Activated CD4-positive, alpha-beta T cell treated with anti-CD3 and anti-CD28 coated beads, Interleukin-2, Interleukin-6, amounts not matched to agents 100 ng/mL and 50 ng/mL, durations not matched to agents 16 hours and 8 hours (primary cell): ENCODE results near the gene SF3B5.
"Not testable (repeated sequence)": the region's sequence is repeated elsewhere in the genome, so short reads cannot be mapped to it uniquely, and the experiment has no call there.

Source experiments
- DNase-seq: peaks from one replicate; pipeline ENCODE4 v3.0.0-alpha.2; 2020

Gene SF3B5

DNA sequence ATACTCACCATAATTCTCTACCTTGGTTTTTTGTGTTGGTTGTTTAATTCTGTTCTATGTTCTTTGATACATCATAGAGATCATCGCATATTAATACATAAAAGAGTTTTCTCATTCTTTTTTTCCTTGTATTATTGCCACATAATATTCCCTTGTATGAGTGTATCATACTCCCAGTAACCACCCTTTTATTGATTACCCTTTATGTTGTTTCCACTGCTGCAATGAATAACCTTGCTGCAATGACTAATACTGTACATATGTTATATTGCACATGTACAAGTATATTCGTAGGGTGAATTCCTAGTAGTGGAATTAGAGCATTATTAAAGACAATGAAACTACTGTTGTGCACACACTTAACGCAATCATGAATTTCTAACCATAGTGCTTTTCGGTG is 9.1 kb upstream of the SF3B5 start:
- DNase-seq = no peak

DNA sequence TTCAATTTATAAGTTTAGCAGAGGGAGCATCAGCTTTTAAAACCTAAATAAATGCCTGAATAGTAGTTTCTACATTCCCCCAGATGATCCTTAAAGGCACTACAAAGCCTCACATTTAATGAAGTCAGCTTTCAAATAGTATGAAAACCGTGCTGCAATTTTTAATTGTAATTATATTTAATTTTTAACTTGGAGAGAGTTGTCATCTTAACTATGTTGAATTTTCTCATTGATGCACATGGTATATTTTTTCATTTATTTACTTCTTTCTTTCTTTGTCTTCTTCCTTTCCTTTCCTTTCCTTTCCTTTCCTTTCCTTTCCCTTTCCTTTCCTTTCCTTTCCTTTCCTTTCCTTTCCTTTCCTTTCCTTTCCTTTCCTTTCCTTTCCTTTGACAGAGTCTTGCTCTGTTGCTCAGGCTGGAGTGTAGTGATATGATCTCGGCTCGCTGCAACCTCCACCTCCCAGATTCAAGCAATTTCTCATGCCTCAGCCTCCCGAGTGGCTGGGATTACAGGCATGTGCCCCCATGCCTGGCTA is 7.7 kb upstream of the SF3B5 start:
- DNase-seq = no peak

DNA sequence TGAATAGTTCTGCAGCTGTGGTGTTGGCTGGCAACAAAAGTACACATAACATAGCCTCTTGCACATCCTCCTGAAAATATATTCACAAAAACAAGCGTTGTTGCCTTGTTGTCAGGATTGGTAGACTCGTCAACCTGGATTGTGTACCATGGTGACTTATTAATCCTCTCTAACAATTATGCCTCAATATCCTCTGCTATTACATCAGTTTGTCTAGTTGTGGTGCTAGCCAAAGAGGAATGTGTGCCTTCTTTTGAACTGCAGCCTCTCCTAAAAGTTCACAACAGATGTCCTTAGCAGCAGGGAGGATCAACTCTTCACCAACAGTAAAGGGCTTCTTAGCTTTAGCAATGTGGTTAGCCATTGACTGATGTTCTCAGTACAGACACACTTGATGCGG is 3.6 kb upstream of the SF3B5 start:
- no peak for DNase-seq

DNA sequence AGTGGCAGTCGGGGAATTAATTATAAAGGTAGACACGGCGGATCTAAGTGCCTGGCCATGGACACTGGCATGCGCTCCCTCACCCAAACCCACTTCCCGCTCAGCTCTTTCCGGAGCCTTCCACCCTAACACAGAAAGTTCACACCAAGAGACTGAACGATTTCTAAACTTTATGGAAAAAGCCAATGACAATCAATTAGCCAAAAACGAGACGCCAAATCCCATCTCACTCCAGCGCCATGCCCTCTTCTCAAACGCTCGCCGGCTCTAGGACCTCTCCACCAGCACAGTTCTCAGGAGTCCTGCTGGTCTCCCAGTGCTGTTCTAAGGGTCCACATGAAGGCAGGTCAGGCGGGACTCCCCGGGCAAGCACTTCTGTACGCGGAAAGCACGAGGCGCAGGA is 641 bp downstream of the SF3B5 start:
- DNase-seq = peak; percentile 6

DNA sequence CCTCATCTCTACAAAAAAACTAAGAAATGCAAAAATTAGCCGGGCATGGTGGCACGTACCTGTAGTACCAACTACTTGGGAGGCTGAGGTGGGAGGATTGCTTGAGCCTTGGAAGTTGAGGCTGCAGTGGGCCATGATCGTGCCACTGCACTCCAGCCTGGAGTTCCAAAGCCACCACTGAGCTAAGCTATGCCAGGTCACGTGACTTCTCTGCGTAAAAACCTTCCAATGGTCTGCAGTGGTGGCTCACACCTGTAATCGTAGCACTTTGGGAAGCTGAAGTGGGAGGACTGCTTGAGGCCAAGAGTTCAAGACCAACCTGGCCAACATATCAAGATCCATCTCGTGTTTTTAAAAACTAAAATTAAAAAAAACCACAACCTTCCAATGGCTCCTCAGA is 1.7 kb downstream of the SF3B5 start:
- DNase-seq = no peak

DNA sequence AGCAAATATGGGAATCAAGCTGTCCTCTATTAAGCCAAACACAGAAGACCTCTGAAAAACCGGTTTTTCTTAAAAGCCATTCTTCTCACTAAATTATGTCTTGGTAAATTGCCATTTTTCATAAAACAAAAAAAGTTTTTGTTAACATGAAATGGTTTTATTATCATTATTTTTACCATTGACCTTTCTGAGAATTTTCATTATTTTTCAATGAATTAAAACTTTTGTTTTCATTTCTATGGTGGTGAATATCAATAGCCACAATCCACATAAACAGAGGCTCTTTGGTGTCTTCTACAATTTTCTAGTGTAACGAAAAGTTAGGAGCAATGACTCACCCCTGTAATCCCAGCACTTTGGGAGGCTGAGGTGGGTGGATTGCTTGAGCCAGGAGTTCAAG is 2.1 kb downstream of the SF3B5 start:
- DNase-seq = no peak

DNA sequence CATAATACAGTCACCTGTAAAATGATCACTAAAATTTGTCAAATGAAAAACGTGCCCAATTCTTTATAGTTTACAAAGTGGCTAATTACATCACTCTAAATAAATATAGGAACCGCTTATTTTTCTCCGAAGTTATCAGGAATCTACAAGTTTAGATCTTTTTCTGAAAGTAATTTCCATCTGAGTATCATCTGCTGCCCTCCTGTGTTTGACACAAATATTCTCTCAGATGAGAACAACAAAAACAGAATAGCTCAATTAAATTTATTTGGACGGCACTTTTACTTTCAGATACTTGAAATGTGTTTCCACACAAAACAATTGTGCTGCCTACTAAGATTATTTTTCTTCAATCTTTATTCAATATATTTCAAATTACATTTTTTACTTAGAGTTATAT is 5.0 kb downstream of the SF3B5 start:
- DNase-seq = no peak

GRCh38 chr6:144087789-144088426 is 7.5 kb downstream of the SF3B5 start:
- DNase-seq = no peak

DNA sequence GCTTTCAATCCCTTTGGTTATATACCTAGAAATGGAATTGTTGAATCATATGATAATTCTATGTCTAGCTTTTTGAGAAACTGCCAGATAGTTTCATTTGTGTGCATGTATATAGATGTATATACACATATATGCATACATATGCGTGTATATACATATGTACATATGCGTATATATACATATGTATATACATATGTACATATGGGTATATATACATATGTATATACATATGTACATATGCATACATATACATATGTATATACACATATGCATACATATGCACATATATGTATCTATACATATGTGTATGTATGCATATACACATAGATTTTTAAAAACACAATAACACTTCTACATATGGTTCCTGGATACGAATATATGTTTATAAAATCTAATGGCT is 8.4 kb downstream of the SF3B5 start:
- DNase-seq = no peak

GRCh38 chr6:144083172-144083571 is 12.2 kb downstream of the SF3B5 start:
- DNase-seq = no peak

DNA sequence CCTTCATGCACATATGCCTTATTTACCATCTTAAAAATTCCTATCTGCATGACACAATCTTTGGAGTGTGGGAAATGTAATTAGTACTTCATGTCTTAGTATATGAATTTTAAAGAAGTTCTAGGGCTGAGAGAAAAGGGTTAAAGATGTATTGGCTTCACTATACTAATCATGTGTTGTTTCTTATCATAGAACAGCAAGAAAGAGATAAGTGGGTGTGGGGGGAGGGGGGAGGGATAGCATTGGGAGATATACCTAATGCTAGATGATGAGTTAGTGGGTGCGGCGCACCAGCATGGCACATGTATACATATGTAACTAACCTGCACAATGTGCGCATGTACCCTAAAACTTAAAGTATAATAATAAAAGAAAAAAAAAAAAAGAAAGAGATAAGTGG is 13.0 kb downstream of the SF3B5 start:
- DNase-seq = not testable (repeated sequence)

DNA sequence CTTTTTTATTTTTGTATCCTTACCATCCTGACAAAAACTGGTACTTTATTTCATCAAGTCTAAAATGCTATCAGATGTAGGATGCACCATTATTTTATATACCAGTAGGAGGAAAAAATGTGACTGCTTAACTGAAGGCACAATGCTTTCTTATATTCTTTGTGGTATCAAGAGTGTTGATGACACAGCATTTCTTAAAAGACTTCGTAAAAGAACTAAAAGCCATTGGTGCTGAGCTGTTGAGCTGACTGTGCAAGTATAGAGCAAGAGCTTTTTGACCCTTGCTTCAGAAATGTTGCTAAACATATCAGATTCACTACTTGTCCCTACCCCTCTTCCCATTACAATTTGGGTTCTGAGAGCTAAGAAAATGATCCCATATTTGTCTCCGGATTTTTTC is 17.5 kb downstream of the SF3B5 start:
- no peak for DNase-seq

- DNase-seq = no peak
Measured at GRCh38 chr6:144075875-144076274, 19.5 kb downstream of the SF3B5 start.

DNA sequence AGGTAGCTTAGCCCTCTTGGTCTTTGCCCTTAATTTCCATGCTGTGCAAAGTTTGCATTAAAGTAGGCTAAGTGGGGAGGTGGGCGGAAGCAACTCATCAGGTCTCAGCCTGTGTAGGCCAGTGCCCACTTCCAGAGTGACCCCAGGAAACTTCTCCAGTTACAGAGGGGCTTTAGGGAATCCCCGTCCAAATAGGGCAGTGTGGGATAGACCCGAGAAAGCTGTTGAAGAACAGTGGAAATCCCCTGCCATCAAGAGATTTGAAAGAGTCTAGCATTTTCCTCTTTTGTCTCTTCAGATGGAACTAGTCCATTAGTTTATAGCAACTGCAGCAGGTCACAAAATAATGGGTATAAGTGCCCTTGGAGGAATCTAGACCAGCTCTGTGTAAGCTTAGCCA is 20.2 kb downstream of the SF3B5 start:
- DNase-seq = no peak

GRCh38 chr6:144073024-144073423 is 22.3 kb downstream of the SF3B5 start:
- no peak for DNase-seq

- DNase-seq = no peak
Measured at GRCh38 chr6:144069506-144069905, 25.9 kb downstream of the SF3B5 start.

DNA sequence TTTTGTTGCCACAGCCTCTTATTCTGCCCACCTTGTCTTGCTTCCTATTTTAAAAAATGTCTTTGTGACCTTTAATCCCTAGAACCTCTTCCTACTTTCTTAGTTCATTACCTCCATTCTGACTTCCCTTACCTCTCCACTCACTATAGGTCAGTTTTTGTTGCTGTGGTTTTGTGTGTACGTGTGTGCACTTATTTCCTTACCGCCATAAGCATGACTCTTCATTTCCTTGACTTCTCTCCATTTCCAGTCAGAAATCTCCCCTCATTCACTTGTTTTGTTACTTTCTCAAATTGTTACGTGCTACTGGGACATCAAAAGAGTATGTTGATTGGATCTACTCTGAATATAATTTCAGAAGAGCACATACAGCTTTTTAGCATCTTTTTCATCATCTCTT is 26.6 kb downstream of the SF3B5 start:
- DNase-seq = no peak

DNA sequence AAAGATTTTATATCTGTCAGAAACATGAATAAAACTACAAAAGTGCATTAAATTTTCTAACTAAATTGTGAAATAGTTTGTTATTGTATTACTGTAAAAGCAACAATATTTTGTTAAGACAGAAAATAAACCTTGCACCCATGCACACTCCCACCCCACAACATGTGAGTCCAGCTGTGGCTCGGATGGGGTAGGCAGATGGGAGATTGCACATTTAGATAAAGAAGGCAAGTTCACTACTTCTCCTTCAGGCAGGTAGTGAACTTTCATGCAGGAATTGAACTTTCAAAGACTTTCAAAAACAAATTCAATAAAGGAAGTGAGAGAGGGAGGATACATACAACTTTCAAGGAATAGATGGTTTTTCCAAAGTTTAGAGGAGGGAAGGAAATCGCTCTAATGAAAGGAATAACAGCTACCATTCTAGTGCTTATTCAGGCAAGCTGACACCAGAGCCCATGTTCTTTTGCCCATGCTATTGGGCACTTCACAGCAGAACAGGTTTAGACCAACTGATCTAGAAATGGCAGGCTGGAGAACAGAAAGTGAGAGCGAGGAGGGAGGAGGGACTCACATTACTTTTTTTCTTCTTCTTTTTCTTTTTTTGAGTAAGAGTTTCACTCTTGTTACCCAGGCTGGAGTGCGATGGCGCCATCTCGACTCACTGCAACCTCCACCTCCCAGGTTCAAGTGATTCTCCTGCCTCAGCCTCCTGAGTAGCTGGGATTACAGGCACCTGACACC is 28.5 kb downstream of the SF3B5 start:
- peak; percentile 64 for DNase-seq

DNA sequence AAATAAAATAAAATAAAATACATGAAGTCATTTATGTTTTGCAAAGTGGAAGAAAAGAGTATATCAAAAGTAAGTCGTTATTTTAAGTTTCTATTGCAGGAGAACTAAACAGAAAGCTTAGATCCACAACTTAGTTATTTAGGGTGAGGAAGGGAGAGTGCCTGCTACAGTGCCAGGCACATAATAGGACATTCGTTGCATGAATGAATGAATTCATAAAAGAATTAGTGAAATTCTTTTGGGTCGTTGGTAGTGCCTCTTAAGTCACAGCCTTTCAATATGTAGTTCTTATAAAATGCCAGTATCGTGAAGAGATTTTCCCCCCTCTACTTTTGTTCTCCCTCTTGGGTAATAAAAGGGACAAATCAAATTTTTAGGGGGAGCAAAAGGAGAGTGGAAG is 29.1 kb downstream of the SF3B5 start:
- DNase-seq = no peak

DNA sequence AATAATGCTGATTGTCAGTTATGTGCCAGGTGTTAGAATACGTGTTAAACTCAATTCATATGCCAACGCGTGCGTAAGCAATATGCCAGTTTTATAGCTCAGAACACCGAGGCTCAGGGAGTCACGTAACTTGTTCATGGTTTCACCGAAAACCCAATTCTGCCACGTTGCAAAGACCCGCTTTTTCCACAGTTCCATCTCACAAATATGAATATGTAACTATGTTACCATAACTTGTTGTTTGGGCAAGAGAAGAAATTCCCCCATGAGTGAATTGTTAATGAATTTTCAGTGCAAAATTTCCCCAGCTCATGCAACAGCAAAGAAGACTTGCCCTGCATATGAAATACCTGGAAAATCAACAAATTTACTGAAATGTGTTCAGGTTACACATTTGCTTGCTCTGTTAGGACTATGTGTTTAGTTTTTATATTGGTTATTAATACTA is 30.1 kb downstream of the SF3B5 start:
- peak; percentile 11 for DNase-seq

DNA sequence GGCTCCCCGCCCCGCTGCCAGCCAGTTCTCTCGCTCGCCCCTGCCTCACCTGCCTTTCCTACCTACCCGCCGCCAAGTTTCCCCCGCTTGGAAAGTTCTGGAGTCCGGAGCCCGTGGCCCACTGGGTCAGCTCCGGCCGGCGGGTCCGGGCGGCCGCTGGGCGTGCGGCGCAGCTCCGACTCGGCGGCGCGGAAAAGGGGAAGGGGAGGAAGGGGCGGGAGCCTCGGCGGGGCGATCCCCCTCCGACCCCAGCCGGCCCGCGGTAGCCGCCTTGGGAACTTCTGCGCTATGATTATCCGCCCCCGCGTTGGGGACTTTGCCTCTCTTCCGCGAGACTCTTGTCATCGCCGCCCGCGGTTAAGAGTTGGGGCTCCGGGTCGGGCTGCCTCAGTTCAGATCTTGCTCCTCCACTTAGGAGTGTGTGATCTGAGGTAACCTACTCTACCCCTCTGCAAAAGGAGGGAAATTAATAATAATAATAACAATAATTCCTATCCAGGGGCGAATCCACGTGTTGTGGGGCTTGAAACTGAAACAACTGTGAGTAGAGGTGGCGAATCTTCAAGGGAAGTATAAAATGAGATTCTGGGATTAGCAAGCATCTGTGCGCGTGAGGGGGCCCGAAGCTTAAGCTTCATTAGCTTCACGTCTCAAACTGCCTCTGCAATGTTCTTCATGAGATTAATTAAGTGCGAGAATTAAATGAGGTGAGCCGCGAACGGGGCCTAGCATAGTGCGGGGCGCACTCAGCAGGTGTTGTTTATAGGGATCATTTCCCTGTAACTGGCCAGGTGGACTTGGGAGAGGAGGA is 30.8 kb downstream of the SF3B5 start:
- peak; percentile 68 for DNase-seq

GRCh38 chr6:144063744-144064401 is 31.5 kb downstream of the SF3B5 start:
- peak; percentile 92 for DNase-seq

DNA sequence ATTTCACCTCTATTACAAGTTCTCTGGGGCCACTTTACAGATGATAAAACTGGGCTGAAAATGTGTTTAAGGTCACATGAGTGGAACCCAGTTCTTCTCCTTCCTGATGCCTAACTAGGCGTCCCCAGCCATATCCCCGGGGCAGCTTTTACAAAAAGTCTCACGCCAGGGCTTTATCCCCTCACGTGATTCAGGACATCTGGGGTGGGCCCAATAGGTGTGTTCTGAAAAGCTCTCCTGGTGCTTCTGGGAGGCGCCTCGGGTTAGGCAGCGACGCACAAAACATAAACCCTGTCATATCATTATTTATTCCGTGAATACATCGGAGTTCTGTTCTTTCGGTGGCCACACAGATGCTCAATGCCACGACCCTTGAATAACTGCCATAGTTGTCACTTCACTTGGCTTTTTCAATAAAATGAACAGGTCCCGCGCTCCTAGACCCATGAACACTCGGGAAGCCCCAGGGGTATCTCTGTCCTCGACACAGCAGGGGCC is 32.1 kb downstream of the SF3B5 start:
- no peak for DNase-seq
